GM12878 (cell line): ENCODE results near the gene C3orf38. TPM values are rescaled to one million over a fixed set of nuclear protein-coding genes. Genes with fewer than 3 reads are reported as not detected.
"Not testable (repeated sequence)": the region's sequence is repeated elsewhere in the genome, so short reads cannot be mapped to it uniquely, and the experiment has no call there.

Experiments
- ATAC-seq: fragments of 200-7000 bp; cut with Tn5 transposase; 3 replicates; pipeline ENCODE4 v1.9.1; 2020; ENCODE audit warnings: mild to moderate bottlenecking, moderate library complexity
- BruUV-seq: library from RNA; stranded (reverse); fragments of 400-500 nt; replicated peaks from 2 replicates; lab custom pipeline; 2021; lab: Mats Ljungman, UMichigan
- CTCF ChIA-PET: fragments of 300-600 bp; sonication (Branson Sonifier 250); formaldehyde crosslinking; extraction: SDS; loops from one replicate; lab custom pipeline; 2021; ENCODE audit warnings: inconsistent platforms; lab: Yijun Ruan, JAX
- POLR2A ChIA-PET: fragments of 350-600 bp; formaldehyde crosslinking; extraction: SDS; loops from one replicate; lab custom pipeline; 2021; ENCODE audit warnings: inconsistent platforms; lab: Charles Lee
- RAD21 ChIA-PET: fragments of 300-600 bp; sonication (Branson Sonifier 250); formaldehyde crosslinking; loops from one replicate; lab custom pipeline; 2023; ENCODE audit warnings: antibody characterized with exemption; ENCODE audit not compliant: unreplicated experiment; lab: Charles Lee
- SMC1A ChIA-PET: fragments of 300-600 bp; sonication (Branson Sonifier 250); formaldehyde crosslinking; loops from one replicate; lab custom pipeline; 2023; ENCODE audit not compliant: unreplicated experiment, uncharacterized antibody; lab: Charles Lee
- DNase-seq: peaks from one replicate; pipeline ENCODE4 v3.0.0-alpha.2; 2011; ENCODE audit warnings: low read depth, low spot score
- FAIRE-seq: peaks from 3 replicates; lab custom pipeline; 2011; peaks lifted over from hg19 to GRCh38; lab: Jason Lieb, UNC
- H2AFZ ChIP-seq: 2 replicates; pipeline ENCODE4 v1.6.0; 2011; ENCODE audit warnings: low read depth, low read length, control low read depth; ENCODE audit not compliant: control insufficient read depth
- H3K27ac ChIP-seq: 2 replicates; pipeline ENCODE4 v1.5.1; 2011; ENCODE audit warnings: control low read depth; ENCODE audit not compliant: control insufficient read depth, insufficient read depth
- H3K27me3 ChIP-seq, 2 experiments: replicated peaks in 1 of 2; 2 replicates each; pipeline versions ENCODE4 v1.6.0 to v1.6.1; 2011; ENCODE audit warnings: low read length in 1 of 2; ENCODE audit not compliant: control insufficient read depth in 2 of 2, insufficient read depth in 2 of 2
- H3K36me3 ChIP-seq, 2 experiments: 2 replicates each; pipeline ENCODE4 v1.5.1; 2011; ENCODE audit warnings: low read length in 1 of 2; ENCODE audit not compliant: control insufficient read depth in 2 of 2, insufficient read depth in 2 of 2
- H3K4me1 ChIP-seq: 2 replicates; pipeline ENCODE4 v1.6.1; 2011; ENCODE audit warnings: mild to moderate bottlenecking, low read length, moderate library complexity, mixed read lengths; ENCODE audit not compliant: control insufficient read depth, insufficient read depth
- H3K4me2 ChIP-seq: 2 replicates; pipeline ENCODE4 v1.6.0; 2011; ENCODE audit warnings: control low read depth; ENCODE audit not compliant: control insufficient read depth, insufficient read depth
- H3K4me3 ChIP-seq: fragments of 200-600 bp; sonication (generic); 2 replicates; pipeline ENCODE4 v1.5.1; 2016
- H3K79me2 ChIP-seq: 2 replicates; pipeline ENCODE4 v1.6.0; 2011; ENCODE audit warnings: low read length; ENCODE audit not compliant: control insufficient read depth, insufficient read depth
- H3K9ac ChIP-seq: 2 replicates; pipeline ENCODE4 v1.8.0; 2011; ENCODE audit warnings: low read length, control low read depth, mixed read lengths; ENCODE audit not compliant: control insufficient read depth, insufficient read depth
- H3K9me3 ChIP-seq: replicated peaks from 3 replicates; pipeline ENCODE4 v1.5.1; 2011; ENCODE audit warnings: mild to moderate bottlenecking, low read length; ENCODE audit not compliant: control insufficient read depth, insufficient read depth
- H4K20me1 ChIP-seq: 2 replicates; pipeline ENCODE4 v1.6.0; 2011; ENCODE audit not compliant: control insufficient read depth, insufficient read depth
- CREM ChIP-seq: IDR thresholded peaks from 2 replicates; pipeline ENCODE4 v1.6.1; 2014; ENCODE audit warnings: antibody characterized with exemption, low read depth
- HDAC2 ChIP-seq: fragments of 200-600 bp; sonication (generic); IDR thresholded peaks from 2 replicates; pipeline ENCODE4 v1.6.1; 2017
- HSF1 ChIP-seq: fragments of 150-350 bp; IDR thresholded peaks from 2 replicates; pipeline ENCODE4 v1.6.1; 2014; ENCODE audit warnings: mild to moderate bottlenecking, low read depth, low read length
- PAX8 ChIP-seq: fragments of 450-650 bp; IDR thresholded peaks from 2 replicates; pipeline ENCODE4 v1.6.1; 2017; ENCODE audit warnings: mild to moderate bottlenecking, moderate library complexity
- SUZ12 ChIP-seq: fragments of 200-600 bp; sonication (generic); IDR thresholded peaks from one replicate; pipeline ENCODE4 v1.6.1; 2018; ENCODE audit warnings: antibody characterized with exemption, mild to moderate bottlenecking; ENCODE audit not compliant: unreplicated experiment
- TAF1 ChIP-seq: IDR thresholded peaks from 2 replicates; pipeline ENCODE4 v1.6.1; 2011; ENCODE audit warnings: mild to moderate bottlenecking, low read depth, low read length, borderline replicate concordance
- WGBS: methylation state at CpG from one replicate; pipeline ENCODE4 v1.1.6; 2016; ENCODE audit warnings: low lambda C conversion rate; ENCODE audit not compliant: insufficient replicate concordance, insufficient coverage; ENCODE audit errors: missing lambda C conversion rate; 5-methylcytosine and 5-hydroxymethylcytosine counted together
- in situ Hi-C: fragments of 300-500 bp; cut with MboI; formaldehyde crosslinking; loops from 9 replicates; pipeline ENCODE4 v1.14.3; 2018; ENCODE audit warnings: mixed read lengths
- intact Hi-C: fragments of 100-400 bp; cut with micrococcal nuclease; formaldehyde crosslinking; loops from one replicate; pipeline ENCODE4 v1.14.2; 2022; ENCODE audit not compliant: unreplicated experiment
- polyA plus RNA-seq, 11 experiments: library from polyadenylated mRNA; depleted of rRNA in 4 of 11; unstranded in 6 of 11; stranded (reverse) in 5 of 11; fragments of >200 nt; fragmentation: Nextera tagmentation in 4 of 11; fragmentation: Illumina TruSeq in 1 of 11; extraction: Ambion mirVana in 4 of 11; extraction: Trizol in 1 of 11; gene quantifications; 1 replicate in 1 of 11; 2 replicates in 10 of 11; pipeline versions ENCODE4 v1.2.1 to v1.2.3, GENCODE V29; 2011 to 2016; ENCODE audit warnings: inconsistent platforms in 2 of 11, missing spikeins in 2 of 11, low read depth in 1 of 11
- total RNA-seq, 4 experiments: library from RNA; depleted of rRNA in 3 of 4; stranded (reverse); fragments of >200 nt in 3 of 4; fragmentation: Illumina TruSeq in 1 of 4; extraction: Trizol in 1 of 4; gene quantifications; 2 replicates each; pipeline versions ENCODE4 v1.2.1 to v1.2.3, GENCODE V29; 2013 to 2021

Gene C3orf38
- total and polyA plus RNA-seq, 10 of the 15 experiments (the other 5 are each of a cell fraction or from before 2014, with no cell fraction given) = 23.0 to 47.9 (median 31.5) TPM

- TF ChIP-seq HDAC2 (no peak), TAF1 (no peak), SUZ12 (no peak), HSF1 (no peak), PAX8 (no peak), CREM (no peak)
Observed at GRCh38 chr3:88117683-88118082, 32.1 kb upstream of the C3orf38 start (continued).

GRCh38 chr3:88118603-88119002, 31.2 kb upstream of the C3orf38 start:
- ATAC-seq, in situ Hi-C loops, H3K4me3 ChIP-seq, intact Hi-C loops, H3K9me3 ChIP-seq, POLR2A ChIA-PET, RAD21 ChIA-PET, BruUV-seq, H3K79me2 ChIP-seq, H3K4me2 ChIP-seq, H2AFZ ChIP-seq, H3K36me3 ChIP-seq, FAIRE-seq, DNase-seq, H3K9ac ChIP-seq, H3K4me1 ChIP-seq, H4K20me1 ChIP-seq, SMC1A ChIA-PET, H3K27ac ChIP-seq, H3K27me3 ChIP-seq: not testable (repeated sequence)
- CTCF ChIA-PET = interaction anchor here (1.1 kb wide), 1 partner anchor 8 kb away, joined by 6 read pairs; no protein-coding TSS in a partner anchor
- 85% methylated on average over 1 of the region's 2 CpGs for WGBS
